Endothelial cell of hepatic sinusoid (primary cell): ENCODE measurements around the gene GSX2.

ENCODE experiments used
- in situ Hi-C: cut with HindIII; loops from 2 replicates; pipeline ENCODE4 v1.10.0; 2017; ENCODE audit warnings: low sequenced_read_pairs

The GSX2 gene

DNA sequence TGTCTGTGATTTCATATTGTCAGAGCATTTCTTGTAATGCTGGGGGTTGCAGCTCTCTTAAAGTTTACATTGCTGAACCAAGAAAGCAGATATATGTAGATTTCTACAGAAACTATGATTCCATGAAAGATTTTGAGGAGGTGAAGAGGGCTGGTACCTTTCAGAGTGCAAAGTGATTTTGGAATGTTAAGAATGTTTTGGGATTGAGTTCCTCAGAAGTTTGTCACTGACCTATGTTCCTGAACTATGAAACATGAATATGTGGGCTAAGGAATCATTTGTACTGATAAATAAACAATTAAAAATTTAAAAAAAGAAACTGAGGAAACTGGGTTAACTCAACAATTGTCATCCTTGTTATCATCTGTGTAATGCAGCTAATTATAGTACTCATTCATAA is 23.3 kb upstream of the GSX2 start:
- in situ Hi-C loops = no loop called here

DNA sequence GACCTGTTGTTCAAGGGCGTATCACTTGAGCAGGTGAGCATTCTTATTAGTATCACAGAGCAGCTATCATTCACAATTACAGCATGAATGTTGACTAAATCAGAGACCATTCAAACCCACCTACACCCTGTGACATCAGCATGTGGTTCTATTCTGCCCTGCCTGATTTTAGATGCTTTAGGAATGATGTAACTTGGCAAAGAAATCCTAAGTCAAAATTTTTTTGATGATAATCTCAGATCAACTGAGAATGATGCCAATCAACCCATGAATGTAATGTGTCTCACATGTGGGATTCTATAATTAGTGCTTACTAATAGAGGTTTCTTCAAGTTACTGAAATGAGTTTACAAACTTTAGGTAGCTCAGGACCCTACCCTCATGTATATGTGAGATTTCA is 22.2 kb upstream of the GSX2 start:
- in situ Hi-C loops = no loop called here

DNA sequence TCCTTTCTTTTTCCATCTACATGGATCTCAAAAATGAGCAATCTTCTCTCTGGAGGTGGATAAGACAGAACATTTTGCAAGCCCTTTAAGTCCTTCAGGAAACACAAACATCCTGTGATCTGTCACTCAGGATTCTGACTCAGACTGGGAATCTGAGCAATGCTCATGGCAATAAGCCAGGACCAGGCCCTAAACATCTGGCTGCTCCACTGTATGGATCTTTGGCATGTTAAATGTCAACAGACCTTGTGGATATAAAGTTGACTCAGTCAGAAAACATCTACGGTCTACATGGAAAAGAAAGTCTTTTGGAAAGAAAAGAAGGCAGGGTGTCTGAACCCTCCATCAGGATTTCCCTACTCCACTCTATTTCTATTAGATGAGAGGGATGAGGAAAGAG is 17.8 kb upstream of the GSX2 start:
- in situ Hi-C loops = no loop called here

DNA sequence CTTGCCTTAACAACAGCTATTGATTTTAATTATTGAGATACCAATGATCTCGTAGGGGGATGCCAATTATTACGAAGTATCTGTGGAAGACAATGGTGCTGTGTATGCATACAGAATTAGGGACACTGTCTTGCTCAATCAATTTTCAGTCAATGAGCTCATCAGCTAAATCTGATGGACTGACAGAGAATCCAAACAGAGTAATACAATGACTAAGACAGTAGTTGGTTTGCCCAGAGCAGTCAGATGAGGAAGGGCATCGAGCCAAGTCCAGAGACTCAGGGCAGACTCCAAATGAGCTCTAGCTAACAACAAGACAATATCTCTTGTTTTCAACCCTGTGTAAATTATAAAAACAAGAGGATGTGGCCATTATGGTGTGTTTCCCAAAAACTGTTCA is 14.7 kb upstream of the GSX2 start:
- in situ Hi-C loops = no loop called here

DNA sequence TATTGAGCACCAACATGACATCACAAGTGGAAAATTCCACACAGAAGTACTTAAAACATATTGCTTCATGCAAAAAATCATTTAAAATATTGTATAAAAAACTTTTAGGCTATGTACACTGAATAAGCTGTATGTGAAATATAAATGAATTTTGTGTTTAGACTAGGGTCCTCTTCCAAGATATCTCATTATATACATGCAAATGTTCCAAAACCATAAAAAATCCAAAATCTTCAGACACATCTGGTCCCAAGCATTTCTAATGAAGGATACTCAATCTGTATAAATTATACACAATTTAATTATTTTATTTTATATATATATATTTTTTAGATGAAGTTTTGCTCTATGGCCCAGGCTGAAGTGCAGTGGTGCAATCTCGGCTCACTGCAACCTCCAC is 10.1 kb upstream of the GSX2 start:
- in situ Hi-C loops = no loop called here

DNA sequence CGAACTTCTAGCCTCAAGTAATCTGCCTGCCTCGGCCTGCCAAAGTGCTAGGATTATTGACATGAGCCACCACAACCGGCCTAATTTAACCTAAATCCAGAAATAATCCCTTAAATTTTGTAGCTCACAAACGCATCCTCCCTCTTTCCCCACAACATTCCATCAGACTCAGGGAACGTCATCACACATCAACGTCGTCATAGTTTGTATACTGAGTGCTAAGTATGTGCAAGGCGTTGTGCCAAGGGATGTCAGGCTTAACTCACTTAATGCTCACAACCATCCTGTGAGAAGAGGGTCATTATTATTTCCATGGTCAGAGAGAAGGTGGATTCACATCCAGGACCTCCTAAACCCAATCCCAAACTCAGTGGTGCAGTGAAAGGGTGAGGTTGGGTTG is 9.6 kb upstream of the GSX2 start:
- in situ Hi-C loops = no loop called here

DNA sequence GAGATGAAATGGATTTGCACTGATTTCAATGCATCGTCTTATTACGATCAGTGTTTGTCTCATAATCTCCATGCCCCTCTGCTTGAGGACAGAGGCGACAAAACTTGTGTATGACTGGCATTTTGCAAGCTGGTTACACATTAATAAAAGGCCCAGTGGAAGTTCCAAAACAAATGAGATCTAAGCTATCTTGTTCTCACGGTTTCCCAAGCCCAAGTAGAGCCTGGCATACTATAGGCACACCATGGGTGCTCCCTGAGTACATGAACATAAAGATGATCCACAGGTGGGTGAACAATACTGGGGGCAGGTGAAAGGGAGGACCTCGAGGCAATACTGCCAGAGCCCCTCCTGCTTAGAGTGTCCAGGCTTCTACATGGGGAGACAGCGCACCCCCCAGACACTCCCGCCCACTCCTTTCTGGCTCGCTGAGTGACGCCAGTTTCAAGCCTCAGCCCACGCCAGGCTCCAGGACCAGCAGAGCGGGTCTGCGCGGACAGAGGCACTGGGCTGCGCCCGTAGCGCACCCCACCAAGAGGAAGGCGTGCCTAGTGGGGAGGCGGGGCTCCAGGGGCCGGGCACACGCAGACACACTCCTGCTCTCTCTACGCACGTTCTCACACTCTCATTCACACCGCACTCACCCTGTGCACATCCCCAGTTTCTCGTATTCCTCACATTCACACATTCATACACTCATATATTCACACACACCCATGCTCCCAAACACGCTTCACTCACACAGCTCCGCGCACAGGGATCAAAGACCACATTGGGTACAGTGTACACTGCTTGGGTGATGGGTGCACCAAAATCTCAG is 8.9 kb upstream of the GSX2 start:
- in situ Hi-C loops = no loop called here

DNA sequence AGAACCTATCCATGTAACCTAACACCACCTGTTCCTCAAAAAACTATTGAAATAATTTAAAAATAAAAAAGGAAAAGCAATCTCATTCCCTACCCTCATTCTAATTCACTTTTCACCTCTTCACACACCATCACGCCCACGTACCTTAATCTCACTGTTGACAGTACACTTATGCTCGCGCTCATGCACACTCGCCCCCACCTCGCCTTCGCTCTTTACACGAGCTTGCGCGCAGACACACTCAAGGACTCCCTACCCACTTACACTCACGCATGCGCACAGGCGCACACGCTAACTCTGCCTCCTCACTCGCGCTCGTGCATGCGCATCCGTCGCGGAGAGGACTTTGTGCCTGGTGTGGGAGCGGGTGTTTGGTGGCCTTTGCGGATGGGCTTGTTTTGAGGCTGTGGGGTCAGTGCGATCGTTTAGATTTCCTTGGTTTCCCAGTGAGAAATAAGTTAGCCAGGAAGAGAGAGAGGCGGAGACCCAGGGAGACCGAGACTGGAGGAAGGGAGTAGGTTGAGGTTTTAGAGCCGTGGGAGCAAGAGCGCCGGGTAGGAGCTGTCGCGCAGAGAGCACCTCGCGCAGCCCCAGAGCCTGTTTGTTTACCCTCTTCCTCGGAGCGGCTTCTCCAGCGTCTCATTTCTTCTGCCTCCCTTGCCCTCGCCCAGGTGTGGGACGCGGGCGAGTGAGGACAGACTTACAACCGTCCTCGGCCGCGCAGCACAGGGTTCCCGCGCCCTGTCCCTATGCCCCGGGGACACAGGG is 8.1 kb upstream of the GSX2 start:
- in situ Hi-C loops = no loop called here

DNA sequence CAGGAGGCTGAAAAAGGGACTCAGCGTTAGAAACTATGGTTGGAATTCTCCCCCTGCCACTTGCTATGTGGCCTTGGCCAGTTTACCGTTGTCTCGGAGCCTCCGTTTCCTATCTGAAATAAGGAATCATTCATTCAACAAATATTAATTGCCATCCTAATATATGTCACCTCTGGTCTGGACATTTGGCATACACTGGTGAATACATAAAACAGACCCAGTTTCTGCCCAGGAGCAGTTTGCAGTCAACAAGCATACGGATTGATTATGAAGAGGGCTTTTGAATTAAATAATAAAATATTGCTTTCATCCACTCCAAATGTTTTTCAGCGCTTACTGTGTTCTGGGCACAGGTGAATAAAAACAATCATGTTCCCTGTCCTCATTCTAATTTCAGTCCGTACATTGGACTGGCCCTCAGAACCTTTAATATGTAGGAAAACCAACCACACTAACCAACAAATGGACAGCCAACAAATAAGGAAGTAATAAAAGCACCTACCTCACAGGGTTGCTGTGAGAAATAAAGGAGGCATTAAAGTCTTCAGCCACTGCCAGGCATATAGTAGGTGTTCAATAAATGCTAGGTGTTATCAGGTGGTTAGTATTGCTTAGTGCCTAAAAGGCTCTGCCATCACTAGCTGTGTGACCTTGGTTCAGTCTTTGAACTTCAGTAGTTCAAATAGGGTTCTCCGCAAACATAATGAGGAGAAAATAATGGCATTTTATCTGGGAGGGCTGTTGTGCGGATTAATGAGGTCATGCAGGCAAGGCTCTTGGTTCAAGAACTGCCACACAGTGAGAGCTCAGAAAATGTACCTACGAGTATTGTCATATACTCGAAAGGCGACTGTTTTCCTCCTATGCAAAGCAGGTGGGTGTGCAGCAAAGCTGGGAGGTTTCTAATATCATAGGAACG is 7.3 kb upstream of the GSX2 start:
- in situ Hi-C loops = no loop called here

DNA sequence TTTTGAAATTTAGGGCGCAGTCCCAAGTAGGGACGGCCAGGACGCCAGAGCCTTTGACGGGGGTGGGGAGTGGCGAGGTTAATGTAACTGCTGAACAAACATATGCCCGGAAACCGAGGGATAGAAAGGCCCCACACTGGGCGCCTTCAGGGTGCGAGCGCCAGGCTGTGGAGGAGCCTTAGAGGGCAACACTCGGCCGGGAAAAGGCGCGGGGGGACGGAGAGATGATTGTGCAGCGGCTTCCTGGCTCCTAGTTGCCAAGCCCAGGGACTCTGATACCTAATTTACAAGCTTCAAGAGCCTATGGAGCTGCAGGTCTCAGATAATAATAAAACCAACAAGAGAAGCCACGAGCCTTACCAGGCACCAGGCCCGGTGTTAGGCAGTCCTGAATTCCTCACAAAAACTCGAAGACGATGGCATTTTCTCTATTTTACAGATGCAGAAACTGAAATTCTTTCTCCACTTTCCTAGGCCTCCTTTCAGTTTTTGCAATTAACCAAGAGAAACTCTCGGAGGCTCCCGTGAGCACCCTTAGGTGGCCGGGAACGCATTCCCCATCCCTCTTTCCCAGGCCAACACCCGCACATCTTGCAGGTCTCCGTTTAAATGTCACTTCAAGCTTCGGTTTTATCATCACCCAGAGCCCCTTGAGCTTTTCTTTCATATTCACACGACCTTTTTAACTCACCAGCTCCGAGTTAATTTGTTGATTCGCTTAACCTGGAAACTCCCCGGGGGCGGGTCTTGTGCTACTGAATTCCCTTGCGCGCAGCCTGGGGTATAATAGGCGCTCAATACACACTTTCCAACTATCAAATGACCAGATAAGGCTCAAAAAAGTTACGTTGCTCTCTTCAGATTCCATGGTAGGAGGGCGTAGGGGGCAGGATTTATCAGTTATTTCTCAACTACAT is 6.4 kb upstream of the GSX2 start:
- in situ Hi-C loops = no loop called here

DNA sequence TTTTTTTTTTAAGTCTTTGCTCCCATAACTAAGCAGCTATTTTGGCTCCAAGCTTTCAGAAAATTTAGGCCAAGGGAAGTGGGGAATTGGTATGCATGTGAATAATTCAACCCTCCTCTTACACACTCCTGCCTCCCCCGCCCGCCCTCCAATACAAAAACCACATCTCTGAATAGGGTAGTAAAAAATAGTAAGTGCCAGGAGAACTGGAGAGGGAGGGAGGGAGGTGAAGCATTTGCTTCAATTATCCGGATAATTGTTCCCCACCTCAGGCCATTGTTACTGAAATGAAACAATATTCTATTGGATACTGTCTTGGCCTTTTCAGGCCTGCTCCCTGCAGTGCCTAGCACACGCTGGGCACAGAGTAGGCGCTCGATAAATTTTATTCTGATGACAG is 5.5 kb upstream of the GSX2 start:
- in situ Hi-C loops = no loop called here

DNA sequence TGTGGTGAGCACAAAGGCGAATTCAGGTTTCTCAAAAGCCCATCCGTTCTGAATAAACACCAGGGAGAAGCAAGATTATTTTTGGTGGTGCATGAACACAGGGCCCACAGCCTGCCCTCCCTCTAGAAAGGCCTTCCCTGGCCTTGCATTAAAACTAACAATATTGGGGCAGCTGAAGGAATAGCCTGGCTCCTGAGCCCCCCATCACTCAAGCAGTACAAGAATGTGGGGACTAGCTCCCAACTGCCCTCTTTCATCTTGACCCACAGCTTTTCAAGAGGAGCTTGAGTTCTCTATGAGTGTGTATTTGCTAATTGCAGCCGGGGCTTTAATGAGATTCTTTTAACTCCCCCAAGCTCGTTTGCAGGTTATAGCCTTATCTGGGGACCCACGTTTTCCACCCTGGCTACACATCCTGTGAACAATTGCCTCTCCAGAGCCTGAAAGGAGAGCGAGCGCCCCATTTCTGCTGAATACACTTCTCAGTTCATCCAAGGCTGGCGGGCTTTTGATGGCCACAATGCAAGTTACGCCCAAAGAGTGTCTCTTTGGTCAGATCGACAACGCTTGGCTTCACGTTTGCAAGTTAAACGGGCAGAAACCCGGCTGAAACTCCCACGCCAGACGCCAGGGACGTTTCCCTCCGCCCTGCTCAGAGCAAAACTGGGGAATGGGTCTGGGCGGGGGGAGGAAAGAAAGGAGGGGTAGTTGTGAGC is 4.7 kb upstream of the GSX2 start:
- in situ Hi-C loops = no loop called here

DNA sequence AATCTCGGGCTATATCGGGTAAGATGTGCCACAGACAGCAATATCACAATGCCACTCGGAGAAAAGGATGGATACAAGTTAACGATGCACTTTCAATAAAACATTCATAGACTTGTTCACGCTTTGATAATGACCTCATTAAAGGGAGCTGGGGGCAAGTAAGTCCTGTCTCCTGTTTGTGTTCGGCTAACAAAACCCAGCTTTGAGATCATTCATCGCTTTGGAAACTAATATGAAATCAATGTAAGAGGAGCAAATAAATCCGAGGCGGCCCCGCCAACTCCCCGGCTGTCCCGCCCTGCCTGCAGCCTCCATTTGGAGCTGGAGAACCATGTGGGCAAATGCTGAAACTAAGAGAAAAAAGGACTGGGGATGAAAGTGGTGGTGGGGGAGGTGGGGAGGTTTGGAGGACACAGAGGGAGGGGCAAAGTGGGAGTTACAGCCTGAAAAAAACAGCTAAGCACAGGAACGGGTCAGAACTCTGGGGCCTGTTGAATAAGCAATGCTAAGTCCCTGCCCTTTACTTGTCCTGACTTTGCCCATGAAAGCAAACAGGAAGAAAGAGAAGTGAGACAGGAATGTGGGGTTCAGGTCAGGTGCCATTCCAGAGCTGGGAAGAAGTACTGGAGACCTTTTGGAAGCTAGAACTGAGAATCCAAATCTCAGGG is 3.5 kb upstream of the GSX2 start:
- in situ Hi-C loops = no loop called here

DNA sequence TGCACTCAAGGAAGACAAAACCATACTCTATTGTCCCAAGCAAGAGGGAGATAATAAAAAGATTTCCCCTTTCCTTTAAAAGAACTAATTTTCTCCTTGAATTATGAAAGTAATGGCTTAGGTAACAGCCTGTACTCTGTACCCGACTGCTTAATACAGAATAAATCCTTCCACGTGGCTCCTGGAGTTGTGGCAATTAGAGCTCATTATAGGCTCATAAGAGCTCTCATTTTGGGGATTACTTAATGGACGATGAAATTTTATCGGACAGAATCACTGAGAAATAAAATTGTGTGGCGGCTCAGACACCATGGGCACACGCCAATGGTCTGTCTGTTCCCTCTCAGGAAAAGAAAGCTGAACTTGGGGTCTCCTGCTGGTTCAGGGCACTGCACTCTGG is 2.8 kb upstream of the GSX2 start:
- in situ Hi-C loops = no loop called here

DNA sequence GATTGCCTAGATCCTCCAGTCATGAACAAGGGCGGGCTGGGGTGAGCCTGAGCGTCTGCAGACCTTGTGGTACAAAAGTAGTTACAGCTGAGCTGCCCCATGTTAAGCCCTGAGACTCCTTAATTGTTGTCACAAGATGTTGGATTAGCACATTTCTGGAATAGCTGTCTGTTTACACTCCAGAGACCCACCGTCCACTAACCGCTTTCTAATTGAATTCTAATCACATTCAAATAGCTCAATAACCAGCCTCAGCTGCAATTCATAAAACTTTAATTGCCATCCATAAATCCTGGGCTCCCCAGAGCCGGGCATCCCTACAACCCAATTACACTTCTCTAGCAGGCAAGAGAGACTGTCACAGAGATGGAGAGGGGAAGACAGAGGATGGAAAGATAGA is 1.6 kb upstream of the GSX2 start:
- in situ Hi-C loops = no loop called here

DNA sequence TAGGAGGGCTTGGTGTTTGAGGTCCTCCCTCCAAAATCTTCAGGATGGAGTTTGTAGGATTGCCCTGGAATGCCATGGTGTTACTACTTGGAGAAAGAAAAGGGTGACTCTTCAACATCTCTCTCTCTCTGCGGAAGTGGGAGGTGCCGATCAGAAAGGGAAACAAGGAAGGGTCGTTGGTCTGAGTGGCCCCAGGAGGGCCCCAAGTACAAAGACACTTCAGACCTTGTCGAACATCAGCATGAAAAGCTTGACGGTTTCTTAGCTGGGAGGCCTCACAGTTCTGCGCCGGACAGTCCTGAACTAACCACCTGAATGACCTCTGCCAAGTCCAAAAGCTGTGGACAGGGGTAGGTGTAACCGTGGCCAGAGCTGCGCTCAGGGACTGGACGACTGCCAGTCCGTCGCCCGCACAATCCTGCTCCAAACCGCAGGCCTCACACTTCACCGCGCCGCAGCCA is 646 bp upstream of the GSX2 start:
- in situ Hi-C loops = no loop called here

DNA sequence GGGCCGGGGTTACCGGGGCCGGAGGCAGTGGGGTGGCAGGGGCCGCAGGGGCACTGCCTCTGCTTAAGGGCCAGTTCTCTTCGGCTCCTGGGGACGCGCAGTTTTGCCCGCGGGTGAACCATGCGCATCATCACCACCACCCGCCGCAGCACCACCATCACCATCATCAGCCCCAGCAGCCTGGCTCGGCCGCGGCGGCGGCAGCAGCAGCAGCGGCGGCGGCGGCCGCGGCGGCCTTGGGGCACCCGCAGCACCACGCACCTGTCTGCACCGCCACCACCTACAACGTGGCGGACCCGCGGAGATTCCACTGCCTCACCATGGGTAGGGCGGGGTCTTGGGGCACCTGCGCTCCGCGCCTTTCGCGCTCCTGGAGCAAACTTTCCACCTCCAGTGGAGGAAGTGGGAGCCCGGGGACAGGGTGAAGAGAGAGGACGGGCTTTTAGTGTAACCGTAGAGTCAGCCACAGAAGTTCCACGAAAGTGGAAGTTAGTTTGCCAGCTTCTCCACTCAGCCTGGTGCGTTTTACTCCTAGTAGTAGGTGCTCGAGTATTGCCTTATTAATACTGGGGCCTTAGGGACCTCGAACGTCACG is 729 bp downstream of the GSX2 start:
- in situ Hi-C loops = no loop called here

DNA sequence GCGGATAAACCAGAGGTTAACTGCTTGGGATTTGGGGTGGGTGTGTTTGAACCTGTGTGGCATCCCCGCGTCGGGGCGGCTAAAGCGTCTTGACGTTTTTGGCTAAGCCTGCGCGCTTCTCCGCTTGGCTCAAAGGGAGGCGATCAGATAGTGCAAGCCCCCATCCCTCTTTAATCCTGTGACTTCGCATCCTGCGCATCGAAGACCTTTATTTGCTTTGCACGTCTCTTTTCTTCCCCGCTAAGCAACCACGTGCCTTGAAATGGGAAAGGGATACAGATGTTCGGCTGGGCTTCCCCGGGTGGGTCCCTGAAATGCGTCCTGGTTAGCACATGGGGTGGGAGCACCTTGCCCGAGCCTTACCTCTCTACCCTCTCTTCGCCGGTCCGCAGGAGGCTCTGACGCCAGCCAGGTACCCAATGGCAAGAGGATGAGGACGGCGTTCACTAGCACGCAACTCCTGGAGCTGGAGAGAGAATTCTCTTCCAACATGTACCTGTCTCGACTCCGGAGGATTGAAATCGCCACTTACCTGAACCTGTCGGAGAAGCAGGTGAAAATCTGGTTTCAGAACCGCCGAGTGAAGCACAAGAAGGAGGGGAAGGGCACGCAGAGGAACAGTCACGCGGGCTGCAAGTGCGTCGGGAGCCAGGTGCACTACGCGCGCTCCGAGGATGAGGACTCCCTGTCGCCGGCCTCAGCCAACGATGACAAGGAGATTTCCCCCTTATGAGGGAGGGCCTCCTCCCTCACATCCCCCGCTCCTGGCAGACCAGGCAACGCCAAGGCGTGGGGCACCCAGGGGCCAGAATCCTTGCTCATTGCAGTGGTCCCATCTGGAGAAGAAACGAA is 1.5 kb downstream of the GSX2 start:
- in situ Hi-C loops = no loop called here
